ENCODE data around the gene TPRG1.

Gene TPRG1

GRCh38 chr3:189171707-189172106 lies at the start of gene TPRG1:
TSS of gene TPRG1 (plus strand) at chr3:189171971. CDS start at chr3:189207385, 35,414 bp downstream.
- Histone ChIP-seq H3K4me2 (ENCODE audit: low read length) (no peak within 1 kb of the TSS), H2AFZ (no peak within 1 kb of the TSS)

GRCh38 chr3:189122110-189122509 lies 49.7 kb upstream of the TPRG1 start:
- H3K79me2 ChIP-seq, result no peaks in the 10 kb centered on the region
- no peak for TF ChIP-seq CTCF (IDR thresholded peaks at IDR 0.05)
- H3K27me3 ChIP-seq (ENCODE audit: control insufficient read depth, insufficient read depth, low read length), result no peaks in the 10 kb centered on the region
- H2AFZ ChIP-seq, result no peak overlapping the region
- H3K4me2 ChIP-seq (ENCODE audit: low read length), result no peak overlapping the region
- no peak overlapping the region for H3K9ac ChIP-seq
- H3K27ac ChIP-seq, result no peak overlapping the region
- H3K4me3 ChIP-seq (ENCODE audit: low read depth, low read length), result no peak overlapping the region
- no peaks in the 10 kb centered on the region for H3K4me1 ChIP-seq
- no peaks in the 10 kb centered on the region for H3K36me3 ChIP-seq (ENCODE audit: control insufficient read depth, insufficient read depth, low read length)
- H3K9me3 ChIP-seq (ENCODE audit: control insufficient read depth, low read length), result no peaks in the 10 kb centered on the region

More at GRCh38 chr3:189171707-189172106, at the start of gene TPRG1:
- no peak within 1 kb of the TSS for H3K9ac ChIP-seq
- H3K79me2 ChIP-seq, result no peaks in the 10 kb centered on the region
- H3K4me3 ChIP-seq (ENCODE audit: low read depth, low read length), result no peak within 1 kb of the TSS
- H3K4me1 ChIP-seq, result no peaks in the 10 kb centered on the region
- no peaks in the 10 kb centered on the region for H3K9me3 ChIP-seq (ENCODE audit: control insufficient read depth, low read length)
- no peaks in the 10 kb centered on the region for H3K36me3 ChIP-seq (ENCODE audit: control insufficient read depth, insufficient read depth, low read length)
- no peak for TF ChIP-seq CTCF (IDR thresholded peaks at IDR 0.05)
- H3K27ac ChIP-seq, result no peak within 1 kb of the TSS
- H3K27me3 ChIP-seq (ENCODE audit: control insufficient read depth, insufficient read depth, low read length), result no peaks in the 10 kb centered on the region

GRCh38 chr3:189122526-189123205 lies 49.1 kb upstream of the TPRG1 start:
- Histone ChIP-seq H3K4me2 (ENCODE audit: low read length) (no peak overlapping the region), H3K9me3 (ENCODE audit: control insufficient read depth, low read length) (no peaks in the 10 kb centered on the region), H3K27me3 (ENCODE audit: control insufficient read depth, insufficient read depth, low read length) (no peaks in the 10 kb centered on the region), H3K4me1 (no peaks in the 10 kb centered on the region), H3K36me3 (ENCODE audit: control insufficient read depth, insufficient read depth, low read length) (no peaks in the 10 kb centered on the region), H3K79me2 (no peaks in the 10 kb centered on the region), H3K27ac (no peak overlapping the region), H3K4me3 (ENCODE audit: low read depth, low read length) (no peak overlapping the region), H2AFZ (no peak overlapping the region), H3K9ac (no peak overlapping the region)
- no peak for TF ChIP-seq CTCF (IDR thresholded peaks at IDR 0.05)

GRCh38 chr3:189123595-189124387 lies 48.0 kb upstream of the TPRG1 start:
- Histone ChIP-seq H2AFZ (no peak overlapping the region), H3K4me3 (ENCODE audit: low read depth, low read length) (no peak overlapping the region), H3K27me3 (ENCODE audit: control insufficient read depth, insufficient read depth, low read length) (no peaks in the 10 kb centered on the region), H3K9ac (no peak overlapping the region), H3K27ac (no peak overlapping the region), H3K9me3 (ENCODE audit: control insufficient read depth, low read length) (no peaks in the 10 kb centered on the region), H3K4me1 (no peaks in the 10 kb centered on the region), H3K36me3 (ENCODE audit: control insufficient read depth, insufficient read depth, low read length) (no peaks in the 10 kb centered on the region), H3K4me2 (ENCODE audit: low read length) (no peak overlapping the region), H3K79me2 (no peaks in the 10 kb centered on the region)
- no peak for TF ChIP-seq CTCF (IDR thresholded peaks at IDR 0.05)

Data from parathyroid adenoma (tissue), 2 donors.